Body of pancreas (tissue), 4 donors: Measurements from ENCODE around the gene EML6. TPM values are rescaled to one million over a fixed set of nuclear protein-coding genes. Genes with fewer than 3 reads are reported as not detected.

Source experiments
- ATAC-seq: fragments of 150-250 bp; one replicate; pipeline ENCODE4 v1.9.1; 2016
- DNase-seq, 4 donors: peaks; one replicate each; pipeline ENCODE4 v3.0.0-alpha.2; 2019
- H3K27ac ChIP-seq, 4 donors: fragments of 200-600 bp; sonication (generic); 1 replicate in 3 of 4; 2 replicates in 1 of 4; pipeline versions ENCODE4 v1.5.1 to v1.6.1; 2016 to 2019; ENCODE audit warnings: mild to moderate bottlenecking in 1 of 4, mixed read lengths in 1 of 4, moderate library complexity in 1 of 4
- H3K27me3 ChIP-seq, 2 donors: fragments of 200-600 bp; sonication (generic); one replicate each; pipeline ENCODE4 v1.6.0; 2016; ENCODE audit warnings: mild to moderate bottlenecking in 1 of 2
- H3K36me3 ChIP-seq, 2 donors: fragments of 200-600 bp; sonication (generic); replicated peaks in 1 of 2; 2 replicates each; pipeline ENCODE4 v1.5.1; 2016; ENCODE audit warnings: low read depth in 2 of 2; ENCODE audit not compliant: insufficient read depth in 1 of 2
- H3K4me1 ChIP-seq: fragments of 200-600 bp; sonication (generic); one replicate; pipeline ENCODE4 v1.6.0; 2016
- H3K4me3 ChIP-seq, 2 donors: fragments of 200-600 bp; sonication (generic); 1 replicate in 1 of 2; 2 replicates in 1 of 2; pipeline ENCODE4 v1.5.1; 2016 to 2019
- H3K9me3 ChIP-seq, 3 donors: fragments of 200-600 bp; sonication (generic); 1 replicate in 2 of 3; 2 replicates in 1 of 3; pipeline ENCODE4 v1.5.1; 2016
- POLR2A ChIP-seq, 3 donors: fragments of 450-650 bp; IDR thresholded peaks; one replicate each; pipeline ENCODE4 v1.6.1; 2016; ENCODE audit warnings: antibody characterized with exemption in 3 of 3, mild to moderate bottlenecking in 2 of 3
- WGBS, 2 donors: methylation state at CpG; one replicate each; pipeline ENCODE4 v1.1.5; 2017; 5-methylcytosine and 5-hydroxymethylcytosine counted together
- intact Hi-C: fragments of 100-400 bp; cut with DNase I; formaldehyde crosslinking; loops from one replicate; pipeline ENCODE4 v1.15.1; 2023
- total RNA-seq, 2 donors: library from RNA; depleted of rRNA; stranded (reverse); fragments of >200 nt; gene quantifications; one replicate each; pipeline ENCODE4 v1.1.0, GENCODE V29; 2016
- TF ChIP-seq, protein P1 (sequence below), 7 experiments: fragments of 450-650 bp in 4 of 7; fragments of 200-600 bp in 3 of 7; sonication (generic) in 3 of 7; IDR thresholded peaks; one replicate each; pipeline ENCODE4 v1.5.1; 2016 to 2019; ENCODE audit warnings: antibody characterized with exemption in 7 of 7

EML6 gene
- total RNA-seq, 2 donors from 2014 or later, result 2.3 to 2.6 TPM

- TF ChIP-seq POLR2A (IDR thresholded peaks at IDR 0.05), result no peak
- TF ChIP-seq, protein P1, sequence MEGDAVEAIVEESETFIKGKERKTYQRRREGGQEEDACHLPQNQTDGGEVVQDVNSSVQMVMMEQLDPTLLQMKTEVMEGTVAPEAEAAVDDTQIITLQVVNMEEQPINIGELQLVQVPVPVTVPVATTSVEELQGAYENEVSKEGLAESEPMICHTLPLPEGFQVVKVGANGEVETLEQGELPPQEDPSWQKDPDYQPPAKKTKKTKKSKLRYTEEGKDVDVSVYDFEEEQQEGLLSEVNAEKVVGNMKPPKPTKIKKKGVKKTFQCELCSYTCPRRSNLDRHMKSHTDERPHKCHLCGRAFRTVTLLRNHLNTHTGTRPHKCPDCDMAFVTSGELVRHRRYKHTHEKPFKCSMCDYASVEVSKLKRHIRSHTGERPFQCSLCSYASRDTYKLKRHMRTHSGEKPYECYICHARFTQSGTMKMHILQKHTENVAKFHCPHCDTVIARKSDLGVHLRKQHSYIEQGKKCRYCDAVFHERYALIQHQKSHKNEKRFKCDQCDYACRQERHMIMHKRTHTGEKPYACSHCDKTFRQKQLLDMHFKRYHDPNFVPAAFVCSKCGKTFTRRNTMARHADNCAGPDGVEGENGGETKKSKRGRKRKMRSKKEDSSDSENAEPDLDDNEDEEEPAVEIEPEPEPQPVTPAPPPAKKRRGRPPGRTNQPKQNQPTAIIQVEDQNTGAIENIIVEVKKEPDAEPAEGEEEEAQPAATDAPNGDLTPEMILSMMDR (IDR thresholded peaks at IDR 0.05), result no peak
- no peaks in the 10 kb centered on the region for H3K9me3 ChIP-seq
- DNase-seq (no peak), ATAC-seq (no peak)
- H3K27ac ChIP-seq, result no peak overlapping the region
- peaks cover 13% of the 10 kb centered on the region for H3K4me1 ChIP-seq
- 68 to 70% methylated on average over 9 of the region's 9 CpGs for WGBS, 2 donors
- no peaks in the 10 kb centered on the region for H3K36me3 ChIP-seq
- no peak overlapping the region for H3K4me3 ChIP-seq
- H3K27me3 ChIP-seq, result no peaks in the 10 kb centered on the region
- intact Hi-C loops, result no loop called here
These were observed 229.6 kb downstream of the EML6 start for GRCh38 chr2:54952978-54953456.

GRCh38 chr2:54954158-54954557 lies 230.7 kb downstream of the EML6 start:
- TF ChIP-seq POLR2A (IDR thresholded peaks at IDR 0.05), result no peak
- H3K36me3 ChIP-seq, result no peaks in the 10 kb centered on the region
- intact Hi-C loops, result no loop called here
- DNase-seq (no peak), ATAC-seq (no peak)
- no peaks in the 10 kb centered on the region for H3K27me3 ChIP-seq
- H3K4me1 ChIP-seq, result peaks cover 13% of the 10 kb centered on the region
- H3K4me3 ChIP-seq, result no peak overlapping the region
- 85 to 88% methylated on average over 5 to 8 of the region's 8 CpGs for WGBS, 2 donors
- H3K27ac ChIP-seq, result no peak overlapping the region
- no peaks in the 10 kb centered on the region for H3K9me3 ChIP-seq

DNA sequence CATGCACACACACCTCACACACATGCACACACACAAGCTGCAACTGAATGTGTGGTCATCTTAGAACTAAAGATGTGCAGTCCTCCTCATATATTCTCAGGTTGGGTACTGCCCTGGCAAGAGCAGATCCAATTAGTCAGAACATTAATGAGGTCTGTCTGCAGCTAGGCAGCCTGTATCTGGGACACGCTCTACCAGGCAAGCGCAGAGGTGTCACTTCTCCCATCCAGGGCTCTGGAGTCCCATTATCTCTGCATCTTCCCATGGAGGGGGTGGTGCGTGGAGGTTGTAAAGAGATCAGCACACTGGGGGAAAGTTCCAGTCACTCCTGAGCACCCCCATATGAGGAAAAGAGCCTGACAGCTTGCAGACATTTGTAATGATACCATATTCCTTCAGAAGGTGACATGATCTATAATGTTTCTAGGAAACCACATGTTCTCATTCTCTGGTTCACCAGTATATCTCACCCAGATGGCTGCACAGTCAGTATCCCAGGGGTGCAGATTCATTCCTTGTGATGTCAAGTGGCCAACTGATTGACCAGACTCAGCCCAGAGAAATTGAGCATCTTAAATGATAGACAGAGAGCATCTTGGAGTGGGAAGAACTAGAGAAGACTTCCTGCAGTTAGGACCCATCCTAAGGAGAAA lies 231.4 kb downstream of the EML6 start:
- intact Hi-C loops, result no loop called here
- no peak for DNase-seq
- Histone ChIP-seq H3K4me1 (peaks cover 13% of the 10 kb centered on the region), H3K27me3 (no peaks in the 10 kb centered on the region), H3K4me3 (no peak overlapping the region), H3K27ac (no peak overlapping the region), H3K9me3 (no peaks in the 10 kb centered on the region), H3K36me3 (no peaks in the 10 kb centered on the region)
- ATAC-seq, result no peak
- no peak for TF ChIP-seq POLR2A (IDR thresholded peaks at IDR 0.05)
- TF ChIP-seq, protein P1 (IDR thresholded peaks at IDR 0.05), result no peak
- 95 to 100% methylated on average over 3 of the region's 3 CpGs for WGBS, 2 donors

GRCh38 chr2:54955358-54956110 lies 232.1 kb downstream of the EML6 start:
- DNase-seq (peak in 1 of 4 donors; percentile 22), ATAC-seq (peak; percentile 72)
- TF ChIP-seq POLR2A (IDR thresholded peaks at IDR 0.05), result no peak
- TF ChIP-seq, protein P1 (IDR thresholded peaks at IDR 0.05), result no peak
- H3K4me1 ChIP-seq, result peaks cover 13% of the 10 kb centered on the region
- intact Hi-C loops, result no loop called here
- no peak overlapping the region for H3K4me3 ChIP-seq
- peak overlapping the region in 2 of 4 donors; percentile 24 to 65 for H3K27ac ChIP-seq
- no peaks in the 10 kb centered on the region for H3K36me3 ChIP-seq
- no peaks in the 10 kb centered on the region for H3K9me3 ChIP-seq
- H3K27me3 ChIP-seq, result no peaks in the 10 kb centered on the region
- 46 to 59% methylated on average over 9 of the region's 9 CpGs for WGBS, 2 donors

DNA sequence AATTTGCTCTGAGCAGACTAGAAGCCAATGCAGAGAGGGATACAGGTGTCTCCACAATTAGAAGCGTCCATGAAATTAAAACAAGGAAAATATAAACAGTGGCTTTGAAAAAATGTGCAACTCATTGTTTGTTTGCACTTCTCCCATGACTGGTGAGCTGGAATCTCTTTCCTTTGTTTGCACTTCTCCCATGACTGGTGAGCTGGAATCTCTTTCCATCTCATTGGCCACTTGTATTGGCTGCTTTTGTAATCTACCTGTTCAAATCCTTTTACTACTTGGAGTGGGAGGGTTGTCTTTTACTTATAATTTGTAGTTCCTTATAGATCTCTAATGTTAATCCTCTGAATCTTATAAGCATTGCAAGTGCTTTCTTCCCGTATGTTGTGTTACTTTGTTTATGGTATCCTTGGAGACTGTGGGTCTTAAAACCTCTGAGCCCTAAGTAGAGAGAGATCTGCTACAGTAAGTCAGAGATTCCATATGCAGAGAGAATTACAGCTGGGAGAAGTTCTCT lies 232.7 kb downstream of the EML6 start:
- WGBS, 2 donors, result 57 to 67% methylated on average over 2 of the region's 2 CpGs
- Histone ChIP-seq H3K4me3 (no peak overlapping the region), H3K9me3 (no peaks in the 10 kb centered on the region), H3K27ac (peak overlapping the region in 2 of 4 donors; percentile 24 to 65), H3K4me1 (peaks cover 13% of the 10 kb centered on the region), H3K36me3 (no peaks in the 10 kb centered on the region), H3K27me3 (no peaks in the 10 kb centered on the region)
- ATAC-seq (peak; percentile 80), DNase-seq (peak in 1 of 4 donors; percentile 25)
- intact Hi-C loops, result no loop called here
- TF ChIP-seq, protein P1 (IDR thresholded peaks at IDR 0.05), result no peak
- TF ChIP-seq POLR2A (IDR thresholded peaks at IDR 0.05), result no peak
